NT2/D1 (cell line): ENCODE measurements around the gene BBS7.

Experiments used
- DNase-seq: peaks from one replicate; pipeline ENCODE4 v3.0.0-alpha.2; 2011; ENCODE audit warnings: low read depth, low spot score
- H3K27me3 ChIP-seq: 2 replicates; pipeline ENCODE4 v1.6.0; 2011; ENCODE audit warnings: mild to moderate bottlenecking; ENCODE audit not compliant: insufficient read length, insufficient read depth
- H3K36me3 ChIP-seq: 2 replicates; pipeline ENCODE4 v1.6.1; 2011; ENCODE audit warnings: mild to moderate bottlenecking, low read length, mixed read lengths; ENCODE audit not compliant: insufficient read depth, insufficient read length
- H3K4me1 ChIP-seq: 2 replicates; pipeline ENCODE4 v1.5.1; 2011; ENCODE audit not compliant: insufficient read depth, insufficient read length
- H3K4me3 ChIP-seq: 2 replicates; pipeline ENCODE4 v1.5.1; 2011; ENCODE audit warnings: low read depth; ENCODE audit not compliant: insufficient read length
- H3K9ac ChIP-seq: 2 replicates; pipeline ENCODE4 v1.6.0; 2011; ENCODE audit warnings: low read depth; ENCODE audit not compliant: insufficient read length
- H3K9me3 ChIP-seq: 2 replicates; pipeline ENCODE4 v1.5.1; 2011; ENCODE audit warnings: mild to moderate bottlenecking, low read length; ENCODE audit not compliant: insufficient read depth
- SUZ12 ChIP-seq: IDR thresholded peaks from 2 replicates; pipeline ENCODE4 v1.6.1; 2011; ENCODE audit not compliant: insufficient read length, insufficient read depth; ENCODE audit errors: extremely low read depth
- YY1 ChIP-seq: IDR thresholded peaks from 2 replicates; pipeline ENCODE4 v1.6.1; 2011; ENCODE audit not compliant: insufficient read length, insufficient read depth
- ZNF274 ChIP-seq: IDR thresholded peaks from 2 replicates; pipeline ENCODE4 v1.6.1; 2011; ENCODE audit warnings: mild to moderate bottlenecking, low read depth, low read length

Gene BBS7

DNA sequence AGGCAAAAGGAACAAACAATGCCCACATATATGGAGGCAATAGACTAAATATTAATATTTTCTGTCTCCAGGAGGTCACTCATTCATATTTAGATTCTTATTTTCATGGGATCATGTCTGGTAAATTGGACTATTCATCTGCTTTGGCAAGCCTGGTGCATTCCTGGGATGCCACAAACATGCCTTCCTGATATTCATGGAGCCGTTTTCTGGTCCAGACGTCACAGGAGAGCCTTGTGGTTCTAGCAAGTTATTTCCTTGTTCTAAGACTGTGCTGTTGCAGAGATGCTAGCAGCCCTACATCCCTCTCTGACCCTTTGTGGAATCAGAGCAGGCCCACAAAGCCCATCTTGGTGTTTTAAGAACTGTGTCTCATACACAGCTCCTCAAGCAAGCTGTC lies 85.3 kb downstream of the BBS7 start:
- H3K9me3 ChIP-seq: no peaks in the 10 kb centered on the region
- TF ChIP-seq SUZ12: no peak
- no peak for TF ChIP-seq ZNF274
- no peak for TF ChIP-seq YY1
- H3K4me3 ChIP-seq: no peak overlapping the region
- no peak for DNase-seq
- H3K4me1 ChIP-seq: no peaks in the 10 kb centered on the region
- H3K27me3 ChIP-seq: no peaks in the 10 kb centered on the region
- H3K36me3 ChIP-seq: no peaks in the 10 kb centered on the region
- no peak overlapping the region for H3K9ac ChIP-seq

DNA sequence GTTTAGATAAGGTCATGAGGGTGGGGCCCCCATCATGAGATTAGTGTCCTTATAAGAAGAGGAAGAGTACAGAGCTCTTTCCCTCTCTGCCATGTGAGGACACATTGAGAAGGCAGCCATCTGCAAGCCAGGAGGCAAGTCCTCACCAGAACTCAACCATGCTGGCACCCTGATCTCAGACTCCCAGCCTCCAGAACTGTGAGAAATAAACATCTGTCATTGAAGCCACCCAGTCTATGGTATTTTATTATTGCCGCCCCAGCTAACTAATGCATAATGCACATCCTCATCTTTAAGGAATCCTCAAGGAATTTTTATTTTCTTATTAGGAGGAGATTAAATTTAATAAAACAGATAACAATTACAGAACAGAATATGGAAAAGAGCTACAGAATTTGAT lies 85.9 kb downstream of the BBS7 start:
- Histone ChIP-seq H3K36me3 (no peaks in the 10 kb centered on the region), H3K9me3 (no peaks in the 10 kb centered on the region), H3K4me1 (no peaks in the 10 kb centered on the region), H3K9ac (no peak overlapping the region), H3K27me3 (no peaks in the 10 kb centered on the region), H3K4me3 (no peak overlapping the region)
- no peak for DNase-seq
- no peak for TF ChIP-seq YY1
- TF ChIP-seq ZNF274: no peak
- no peak for TF ChIP-seq SUZ12

DNA sequence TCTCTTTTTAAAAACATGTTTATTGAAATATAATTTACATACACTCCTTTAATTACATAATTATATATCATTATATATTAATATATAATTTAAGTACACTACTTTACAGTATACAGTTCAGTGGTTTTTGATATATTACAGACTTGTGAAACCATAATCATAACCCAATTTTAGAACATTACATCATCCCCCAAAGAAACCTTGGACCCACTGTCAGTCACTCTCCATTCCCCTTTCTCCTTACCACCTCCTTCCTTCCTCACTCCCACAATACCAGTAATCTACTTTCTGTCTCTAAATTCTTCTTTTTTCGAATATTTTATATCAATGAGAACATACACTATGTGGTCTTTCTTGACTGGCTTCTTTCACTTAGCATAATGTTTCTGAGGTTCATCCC lies 87.1 kb downstream of the BBS7 start:
- Histone ChIP-seq H3K9me3 (no peaks in the 10 kb centered on the region), H3K4me1 (no peaks in the 10 kb centered on the region), H3K4me3 (no peak overlapping the region), H3K9ac (no peak overlapping the region), H3K36me3 (no peaks in the 10 kb centered on the region), H3K27me3 (no peaks in the 10 kb centered on the region)
- no peak for DNase-seq
- TF ChIP-seq SUZ12: no peak
- TF ChIP-seq YY1: no peak
- no peak for TF ChIP-seq ZNF274

DNA sequence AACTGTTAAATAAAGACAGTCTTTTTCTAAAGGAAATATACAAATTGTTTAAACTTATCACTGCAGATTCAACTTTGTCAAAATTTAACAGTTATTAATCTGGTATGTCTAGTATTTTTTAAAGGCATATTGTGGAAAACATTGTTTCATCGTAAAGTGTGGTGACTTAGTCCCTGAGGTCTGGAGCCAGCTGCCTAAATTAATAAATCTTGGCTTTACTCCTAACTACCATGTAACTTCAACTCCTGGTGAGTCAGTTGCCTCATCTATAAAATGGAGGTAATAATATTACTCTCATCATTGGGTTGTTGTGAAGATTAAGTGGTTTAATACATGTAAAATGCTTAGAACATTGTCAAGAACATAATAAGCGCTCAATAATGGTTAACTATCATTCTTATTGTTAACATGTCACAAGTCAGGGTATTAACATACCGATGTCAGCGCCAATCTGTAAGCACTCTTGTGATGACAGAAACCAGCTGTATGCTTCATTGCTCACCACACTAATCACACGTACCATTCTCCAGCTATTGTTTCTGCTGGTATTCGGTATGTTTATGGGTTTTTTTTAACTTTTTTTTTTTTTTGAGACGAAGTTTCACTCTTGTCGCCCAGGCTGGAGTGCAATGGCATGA lies 91.2 kb downstream of the BBS7 start:
- DNase-seq: no peak
- Histone ChIP-seq H3K9me3 (no peaks in the 10 kb centered on the region), H3K4me1 (no peaks in the 10 kb centered on the region), H3K9ac (no peak overlapping the region), H3K4me3 (no peak overlapping the region), H3K36me3 (no peaks in the 10 kb centered on the region), H3K27me3 (no peaks in the 10 kb centered on the region)
- TF ChIP-seq YY1 (no peak), SUZ12 (no peak), ZNF274 (no peak)

DNA sequence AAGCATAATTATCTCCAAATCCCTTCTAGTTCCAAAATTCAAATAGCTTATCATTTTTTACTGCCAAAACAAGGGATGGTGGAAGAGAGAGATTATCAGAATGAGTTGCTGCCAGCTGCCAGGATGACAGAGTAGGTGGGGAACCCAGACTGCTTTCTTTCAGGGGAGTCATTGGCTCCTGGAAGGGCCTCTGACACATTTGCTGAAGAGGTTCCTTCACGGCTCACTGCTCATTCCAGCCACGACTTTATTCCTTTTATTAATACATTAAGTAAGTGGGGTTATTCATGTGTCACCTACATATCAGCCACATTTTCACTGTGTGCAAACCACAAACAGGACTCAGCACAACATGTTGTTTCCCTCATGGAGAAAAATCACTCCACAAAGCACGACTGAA lies 92.6 kb downstream of the BBS7 start:
- TF ChIP-seq SUZ12: no peak
- TF ChIP-seq ZNF274: no peak
- no peak for TF ChIP-seq YY1
- Histone ChIP-seq H3K9me3 (no peaks in the 10 kb centered on the region), H3K36me3 (no peaks in the 10 kb centered on the region), H3K27me3 (no peaks in the 10 kb centered on the region), H3K9ac (no peak overlapping the region), H3K4me3 (no peak overlapping the region), H3K4me1 (peaks cover 3% of the 10 kb centered on the region)
- no peak for DNase-seq

DNA sequence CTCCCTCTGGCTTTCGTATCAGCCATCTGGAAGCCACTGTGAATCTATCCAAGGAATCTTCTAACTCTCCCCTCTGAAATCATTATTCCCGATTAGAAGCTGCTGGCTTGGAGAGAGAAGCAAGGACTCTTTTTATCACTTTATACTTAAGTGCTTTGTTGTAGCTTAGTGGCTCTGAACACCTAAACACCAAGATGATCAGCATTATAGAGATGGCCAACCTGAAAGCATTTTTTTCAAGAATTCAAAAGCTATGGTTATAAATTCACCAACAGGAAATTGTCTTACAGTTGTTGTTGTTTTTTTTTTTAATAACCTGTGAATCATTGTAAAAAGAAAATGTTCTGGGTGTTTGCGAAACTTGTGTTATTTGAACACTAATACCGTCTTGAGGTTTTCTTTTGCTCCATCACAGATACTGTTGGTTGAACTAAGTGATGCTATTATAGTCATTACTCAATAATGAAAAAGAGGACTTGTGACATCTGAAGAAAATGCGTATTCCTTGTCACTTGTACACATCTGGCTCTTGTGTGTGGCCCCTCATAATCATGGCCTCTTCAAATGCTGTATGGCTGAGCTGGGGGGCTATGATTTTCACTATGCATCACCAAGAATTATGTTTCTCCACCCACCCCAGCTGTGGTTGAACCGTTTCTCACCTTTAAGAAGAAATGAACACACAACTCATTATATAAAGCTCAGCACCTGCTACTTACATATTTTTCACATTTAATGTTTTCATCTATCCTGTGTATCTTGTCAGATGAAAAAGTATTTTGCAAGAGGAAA lies 93.5 kb downstream of the BBS7 start:
- DNase-seq: no peak
- TF ChIP-seq SUZ12 (no peak), ZNF274 (no peak), YY1 (no peak)
- no peak overlapping the region for H3K9ac ChIP-seq
- H3K4me1 ChIP-seq: peaks cover 3% of the 10 kb centered on the region
- H3K9me3 ChIP-seq: no peaks in the 10 kb centered on the region
- H3K27me3 ChIP-seq: no peaks in the 10 kb centered on the region
- no peak overlapping the region for H3K4me3 ChIP-seq
- H3K36me3 ChIP-seq: no peaks in the 10 kb centered on the region
